ENCODE results near the gene NSRP1. TPM values are rescaled to one million over a fixed set of nuclear protein-coding genes. Genes with fewer than 3 reads are reported as not detected.

The NSRP1 gene
- total and polyA plus RNA-seq, 10 of the 15 experiments (the other 5 are each of a cell fraction or from before 2014, with no cell fraction given) = 12.5 to 69.7 (median 37.8) TPM

DNA sequence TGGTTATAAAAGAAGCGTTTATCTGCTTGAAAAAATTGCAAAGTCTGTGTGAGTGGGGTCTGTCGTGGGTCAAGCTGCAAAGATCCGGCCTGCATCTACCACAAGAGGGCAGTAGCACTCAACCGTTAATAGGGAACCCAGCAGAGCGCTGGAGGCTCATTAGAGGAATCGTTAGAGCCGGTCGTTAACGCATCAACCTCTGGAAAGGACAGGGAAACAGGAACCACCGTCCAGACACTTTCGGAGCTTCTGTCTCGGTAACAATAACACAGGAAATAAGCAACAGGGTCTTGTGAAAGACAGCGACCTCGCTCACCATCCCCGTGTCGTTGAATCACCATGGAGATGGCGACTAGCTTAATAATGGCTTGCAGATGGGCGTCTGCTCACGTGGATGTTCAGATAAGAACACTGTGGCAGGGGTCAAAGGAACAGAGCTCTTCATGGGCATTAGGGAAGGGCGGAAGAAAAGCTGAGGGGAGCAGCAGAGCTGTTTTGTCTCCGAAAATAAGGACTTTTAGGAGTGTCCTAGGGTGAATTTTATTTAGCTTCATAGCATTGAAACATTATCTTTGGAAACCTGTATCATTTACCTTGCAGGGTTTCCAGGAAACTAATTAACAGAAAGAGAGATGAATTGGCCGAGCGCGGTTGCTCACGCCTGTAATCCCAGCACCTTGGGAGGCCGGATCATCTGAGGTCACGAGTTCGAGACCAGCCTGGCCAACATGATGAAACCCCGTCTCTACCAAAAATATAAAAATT lies 11.9 kb upstream of the NSRP1 start:
- SMC1A ChIA-PET (ENCODE audit: uncharacterized antibody, unreplicated experiment) = interaction anchor here (0.7 to 4.8 kb wide), 56 partner anchors 9 to 611 kb away, joined by 3 to 122 read pairs (median 4); partner anchors contain the start of genes GOSR1, NSRP1, SLC6A4 and TMIGD1
- POLR2A ChIA-PET = interaction anchor here (0.6 to 2.1 kb wide), 8 partner anchors 9 to 231 kb away, joined by 3 to 6 read pairs (median 4); no protein-coding TSS in a partner anchor
- H3K4me3 ChIP-seq = peak overlapping the region; percentile 60; the same call in 1 of the 2 replicates
- RAD21 ChIA-PET (ENCODE audit: unreplicated experiment) = interaction anchor here (0.6 to 6.9 kb wide), 42 partner anchors 9 to 1110 kb away, joined by 3 to 183 read pairs (median 4); partner anchors contain the start of genes BLMH, GOSR1, SLC6A4 and TMIGD1
- intact Hi-C loops (cut with micrococcal nuclease; ENCODE audit: unreplicated experiment) (loop anchor here (1.0 to 10.0 kb wide), 4 partner anchors 132 to 370 kb away; partner anchors contain the start of gene GOSR1), in situ Hi-C loops (cut with MboI) (loop anchor here (5.0 kb wide), 1 partner anchor 233 kb away; no protein-coding TSS in a partner anchor)
- H3K27me3 ChIP-seq (replicated peaks in 1 of 2; ENCODE audit: control insufficient read depth in 2 of 2, insufficient read depth in 2 of 2, low read length in 1 of 2) = no peaks in the 10 kb centered on the region
- H3K27ac ChIP-seq (ENCODE audit: control insufficient read depth, insufficient read depth) = no peak overlapping the region
- DNase-seq (ENCODE audit: low read depth, low spot score) (peak; percentile 46), FAIRE-seq (peak; percentile 100), ATAC-seq (peak; percentile 100)
- CTCF ChIA-PET = interaction anchor here (0.6 to 7.8 kb wide), 85 partner anchors 9 to 1354 kb away, joined by 3 to 345 read pairs (median 4); partner anchors contain the start of genes BLMH, NSRP1, SLC6A4 and TMIGD1
- 30% methylated on average over 29 of the region's 29 CpGs for WGBS (ENCODE audit: insufficient coverage, insufficient replicate concordance, low lambda C conversion rate, missing lambda C conversion rate)
- BruUV-seq (replicated peaks) = no TSS peak
- no peaks in the 10 kb centered on the region for H4K20me1 ChIP-seq (ENCODE audit: control insufficient read depth, insufficient read depth)
- peak overlapping the region; percentile 93 for H3K4me2 ChIP-seq (ENCODE audit: control insufficient read depth, insufficient read depth)
- H2AFZ ChIP-seq (ENCODE audit: control insufficient read depth, low read depth, low read length) = peak overlapping the region; percentile 99
- H3K36me3 ChIP-seq (ENCODE audit: control insufficient read depth in 2 of 2, insufficient read depth in 2 of 2, low read length in 1 of 2) = no peaks in the 10 kb centered on the region
- no peak overlapping the region for H3K9ac ChIP-seq (ENCODE audit: control insufficient read depth, insufficient read depth, low read length)
- H3K79me2 ChIP-seq (ENCODE audit: control insufficient read depth, insufficient read depth, low read length) = no peaks in the 10 kb centered on the region
- no peaks in the 10 kb centered on the region for H3K9me3 ChIP-seq (replicated peaks; ENCODE audit: control insufficient read depth, insufficient read depth, low read length)
- H3K4me1 ChIP-seq (ENCODE audit: control insufficient read depth, insufficient read depth, low read length) = 0 out of 2 replicates have a peak, but pooled peaks cover 3% of the 10 kb centered on the region
- TF ChIP-seq BRCA1 (IDR thresholded peaks at IDR 0.05; ENCODE audit: low read depth, low read length) (no peak), ASH2L (IDR thresholded peaks at IDR 0.05; ENCODE audit: borderline replicate concordance, low read depth) (no peak), MXI1 (IDR thresholded peaks at IDR 0.05; ENCODE audit: low read depth, low read length) (peak; percentile 69; the same call in 1 of the 2 replicates), YBX1 (IDR thresholded peaks at IDR 0.05) (no peak), MTA3 (IDR thresholded peaks at IDR 0.05; ENCODE audit: borderline replicate concordance, low read length) (no peak), CHD1 (IDR thresholded peaks at IDR 0.05; ENCODE audit: low read depth, low read length) (no peak), BCL11A (IDR thresholded peaks at IDR 0.05; ENCODE audit: low read depth, low read length) (no peak), SREBF1 (IDR thresholded peaks at IDR 0.05; ENCODE audit: low read length) (no peak), WRNIP1 (IDR thresholded peaks at IDR 0.05; ENCODE audit: borderline replicate concordance, low read depth, low read length) (no peak), BMI1 (IDR thresholded peaks at IDR 0.05; ENCODE audit: borderline replicate concordance) (no peak), JUNB (IDR thresholded peaks at IDR 0.05) (no peak), BHLHE40 (IDR thresholded peaks at IDR 0.05; ENCODE audit: borderline replicate concordance in 1 of 2, low read depth in 2 of 2, low read length in 1 of 2) (peak in 1 of 2 experiments; percentile 55; a peak in 1 of 4 replicates), TCF3 (IDR thresholded peaks at IDR 0.05; ENCODE audit: borderline replicate concordance, insufficient read depth, low read depth, low read length) (no peak), STAT3 (IDR thresholded peaks at IDR 0.05; ENCODE audit: low read depth, low read length) (no peak), RB1 (IDR thresholded peaks at IDR 0.05; ENCODE audit: borderline replicate concordance) (no peak; the same call in 1 of the 2 replicates), NR2F1 (conservative IDR thresholded peaks at IDR 0.05) (0 out of 2 replicates have a peak, but pooled peaks have one; percentile 18)
- TF ChIP-seq, protein P1, sequence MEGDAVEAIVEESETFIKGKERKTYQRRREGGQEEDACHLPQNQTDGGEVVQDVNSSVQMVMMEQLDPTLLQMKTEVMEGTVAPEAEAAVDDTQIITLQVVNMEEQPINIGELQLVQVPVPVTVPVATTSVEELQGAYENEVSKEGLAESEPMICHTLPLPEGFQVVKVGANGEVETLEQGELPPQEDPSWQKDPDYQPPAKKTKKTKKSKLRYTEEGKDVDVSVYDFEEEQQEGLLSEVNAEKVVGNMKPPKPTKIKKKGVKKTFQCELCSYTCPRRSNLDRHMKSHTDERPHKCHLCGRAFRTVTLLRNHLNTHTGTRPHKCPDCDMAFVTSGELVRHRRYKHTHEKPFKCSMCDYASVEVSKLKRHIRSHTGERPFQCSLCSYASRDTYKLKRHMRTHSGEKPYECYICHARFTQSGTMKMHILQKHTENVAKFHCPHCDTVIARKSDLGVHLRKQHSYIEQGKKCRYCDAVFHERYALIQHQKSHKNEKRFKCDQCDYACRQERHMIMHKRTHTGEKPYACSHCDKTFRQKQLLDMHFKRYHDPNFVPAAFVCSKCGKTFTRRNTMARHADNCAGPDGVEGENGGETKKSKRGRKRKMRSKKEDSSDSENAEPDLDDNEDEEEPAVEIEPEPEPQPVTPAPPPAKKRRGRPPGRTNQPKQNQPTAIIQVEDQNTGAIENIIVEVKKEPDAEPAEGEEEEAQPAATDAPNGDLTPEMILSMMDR (IDR thresholded peaks at IDR 0.05 in 2 of 3, conservative IDR thresholded peaks at IDR 0.05 in 1 of 3; ENCODE audit: control insufficient read depth in 2 of 3, extremely low read depth in 1 of 3, insufficient read depth in 1 of 3, low read depth in 3 of 3, low read length in 3 of 3) = peak; percentile 87 to 90 (median 88); a peak in 5 of 6 replicates
- TF ChIP-seq, protein P2, sequence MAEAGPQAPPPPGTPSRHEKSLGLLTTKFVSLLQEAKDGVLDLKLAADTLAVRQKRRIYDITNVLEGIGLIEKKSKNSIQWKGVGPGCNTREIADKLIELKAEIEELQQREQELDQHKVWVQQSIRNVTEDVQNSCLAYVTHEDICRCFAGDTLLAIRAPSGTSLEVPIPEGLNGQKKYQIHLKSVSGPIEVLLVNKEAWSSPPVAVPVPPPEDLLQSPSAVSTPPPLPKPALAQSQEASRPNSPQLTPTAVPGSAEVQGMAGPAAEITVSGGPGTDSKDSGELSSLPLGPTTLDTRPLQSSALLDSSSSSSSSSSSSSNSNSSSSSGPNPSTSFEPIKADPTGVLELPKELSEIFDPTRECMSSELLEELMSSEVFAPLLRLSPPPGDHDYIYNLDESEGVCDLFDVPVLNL (IDR thresholded peaks at IDR 0.05; ENCODE audit: low read depth, low read length) = no peak
- TF ChIP-seq, protein P3, sequence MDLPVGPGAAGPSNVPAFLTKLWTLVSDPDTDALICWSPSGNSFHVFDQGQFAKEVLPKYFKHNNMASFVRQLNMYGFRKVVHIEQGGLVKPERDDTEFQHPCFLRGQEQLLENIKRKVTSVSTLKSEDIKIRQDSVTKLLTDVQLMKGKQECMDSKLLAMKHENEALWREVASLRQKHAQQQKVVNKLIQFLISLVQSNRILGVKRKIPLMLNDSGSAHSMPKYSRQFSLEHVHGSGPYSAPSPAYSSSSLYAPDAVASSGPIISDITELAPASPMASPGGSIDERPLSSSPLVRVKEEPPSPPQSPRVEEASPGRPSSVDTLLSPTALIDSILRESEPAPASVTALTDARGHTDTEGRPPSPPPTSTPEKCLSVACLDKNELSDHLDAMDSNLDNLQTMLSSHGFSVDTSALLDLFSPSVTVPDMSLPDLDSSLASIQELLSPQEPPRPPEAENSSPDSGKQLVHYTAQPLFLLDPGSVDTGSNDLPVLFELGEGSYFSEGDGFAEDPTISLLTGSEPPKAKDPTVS (IDR thresholded peaks at IDR 0.05; ENCODE audit: low read depth, low read length) = no peak
